H1 (cell line): Measurements from ENCODE around the gene PANX2. TPM values are rescaled to one million over a fixed set of nuclear protein-coding genes. Genes with fewer than 3 reads are reported as not detected.

Source experiments
- CTCF ChIA-PET: fragments of 300-600 bp; sonication (Branson Sonifier 250); formaldehyde crosslinking; loops from one replicate; lab custom pipeline; 2021; ENCODE audit not compliant: partially characterized antibody; lab: Charles Lee
- POLR2A ChIA-PET: fragments of 300-600 bp; sonication (Branson Sonifier 250); formaldehyde crosslinking; loops from one replicate; lab custom pipeline; 2021; ENCODE audit warnings: inconsistent platforms; ENCODE audit not compliant: partially characterized antibody; lab: Charles Lee
- DNase-seq, 2 experiments: peaks; one replicate each; pipeline versions ENCODE4 v3.0.0 to v3.0.0-alpha.2; 2010 to 2022; ENCODE audit warnings: low spot score in 2 of 2, low read depth in 1 of 2, mixed read lengths in 1 of 2
- FAIRE-seq: peaks from 2 replicates; lab custom pipeline; 2011; peaks lifted over from hg19 to GRCh38; lab: Jason Lieb, UNC
- H2AFZ ChIP-seq: 2 replicates; pipeline ENCODE4 v1.8.1; 2012; ENCODE audit warnings: low read length, inconsistent platforms
- H2AK5ac ChIP-seq: 2 replicates; pipeline ENCODE4 v1.6.1; 2013; ENCODE audit warnings: low read depth, low read length
- H2BK120ac ChIP-seq: replicated peaks from 2 replicates; pipeline ENCODE3; 2013; ENCODE audit warnings: low read depth, low read length, inconsistent platforms
- H2BK12ac ChIP-seq: 2 replicates; pipeline ENCODE4 v1.6.1; 2013; ENCODE audit warnings: low read depth, low read length
- H2BK15ac ChIP-seq: 2 replicates; pipeline ENCODE4 v1.6.1; 2013; ENCODE audit warnings: low read length
- H2BK20ac ChIP-seq: 2 replicates; pipeline ENCODE4 v1.6.1; 2013; ENCODE audit warnings: low read length
- H2BK5ac ChIP-seq: 2 replicates; pipeline ENCODE4 v1.6.1; 2013; ENCODE audit warnings: low read depth, low read length
- H3K14ac ChIP-seq: 2 replicates; pipeline ENCODE4 v1.6.1; 2013; ENCODE audit warnings: inconsistent platforms; ENCODE audit not compliant: insufficient read length
- H3K18ac ChIP-seq: 2 replicates; pipeline ENCODE4 v1.6.1; 2013; ENCODE audit warnings: low read length; ENCODE audit errors: extremely low read depth
- H3K23ac ChIP-seq: 2 replicates; pipeline ENCODE4 v1.6.1; 2013; ENCODE audit warnings: inconsistent platforms; ENCODE audit not compliant: insufficient read length
- H3K23me2 ChIP-seq: 2 replicates; pipeline ENCODE4 v1.6.1; 2013; ENCODE audit warnings: low read depth, low read length
- H3K27ac ChIP-seq: 2 replicates; pipeline ENCODE4 v1.6.1; 2011; ENCODE audit warnings: low read depth, low read length, inconsistent platforms
- H3K27me3 ChIP-seq, 4 experiments: replicated peaks in 1 of 4; 1 replicate in 1 of 4; 2 replicates in 3 of 4; pipeline versions ENCODE4 v1.6.1 to v1.8.1; 2011 to 2013; ENCODE audit warnings: low read length in 3 of 4, mild to moderate bottlenecking in 3 of 4, inconsistent platforms in 2 of 4, mixed read lengths in 2 of 4, moderate library complexity in 1 of 4; ENCODE audit not compliant: control insufficient read depth in 3 of 4, insufficient read depth in 3 of 4; ENCODE audit errors: extremely low read depth in 1 of 4
- H3K36me3 ChIP-seq, 4 experiments: 2 replicates each; pipeline versions ENCODE4 v1.6.1 to v1.8.1; 2011 to 2013; ENCODE audit warnings: mild to moderate bottlenecking in 4 of 4, low read length in 3 of 4, moderate library complexity in 2 of 4, control low read depth in 1 of 4, inconsistent platforms in 1 of 4; ENCODE audit not compliant: insufficient read depth in 4 of 4, control insufficient read depth in 2 of 4
- H3K4ac ChIP-seq: replicated peaks from 2 replicates; pipeline ENCODE3; 2013; ENCODE audit warnings: low read length, low read depth, mixed read lengths, inconsistent platforms; ENCODE audit not compliant: insufficient read length
- H3K4me1 ChIP-seq, 4 experiments: replicated peaks in 1 of 4; 1 replicate in 1 of 4; 2 replicates in 3 of 4; pipeline versions ENCODE4 v1.6.1 to v1.8.1; 2011 to 2013; ENCODE audit warnings: low read length in 3 of 4, inconsistent platforms in 2 of 4, mixed read lengths in 1 of 4; ENCODE audit not compliant: insufficient read depth in 4 of 4, control insufficient read depth in 3 of 4
- H3K4me2 ChIP-seq, 2 experiments: 2 replicates each; pipeline versions ENCODE4 v1.6.1 to v1.8.1; 2011 to 2013; ENCODE audit warnings: low read depth in 2 of 2, low read length in 2 of 2, control low read depth in 1 of 2, inconsistent platforms in 1 of 2, mild to moderate bottlenecking in 1 of 2; ENCODE audit not compliant: insufficient read depth in 1 of 2
- H3K4me3 ChIP-seq, 4 experiments: fragments of 200-600, 300-600 bp in 1 of 4; sonication (generic), shearing (Covaris generic), sonication (Bioruptor Twin) in 1 of 4; 2 replicates each; pipeline versions ENCODE4 v1.5.1 to v1.8.1; 2011 to 2016; ENCODE audit warnings: low read length in 4 of 4, low read depth in 3 of 4, control low read depth in 2 of 4, inconsistent platforms in 2 of 4, mild to moderate bottlenecking in 2 of 4, mixed read lengths in 1 of 4, moderate library complexity in 1 of 4; ENCODE audit not compliant: insufficient read depth in 2 of 4; ENCODE audit errors: extremely low read depth in 1 of 4
- H3K56ac ChIP-seq: replicated peaks from 2 replicates; pipeline ENCODE3; 2013; ENCODE audit warnings: low read depth, mild to moderate bottlenecking, mixed read lengths, low read length, inconsistent platforms; ENCODE audit not compliant: insufficient read length
- H3K79me1 ChIP-seq: 2 replicates; pipeline ENCODE4 v1.6.1; 2013; ENCODE audit warnings: low read depth, low read length, control low read depth
- H3K79me2 ChIP-seq, 2 experiments: 2 replicates each; pipeline versions ENCODE4 v1.6.1 to v1.8.1; 2012 to 2013; ENCODE audit warnings: low read length in 2 of 2, mild to moderate bottlenecking in 2 of 2, inconsistent platforms in 1 of 2; ENCODE audit not compliant: insufficient read depth in 2 of 2, control insufficient read depth in 1 of 2
- H3K9ac ChIP-seq, 4 experiments: replicated peaks in 1 of 4; 1 replicate in 1 of 4; 2 replicates in 3 of 4; pipeline versions ENCODE4 v1.6.1 to v1.8.1; 2011 to 2013; ENCODE audit warnings: low read depth in 3 of 4, low read length in 3 of 4, control low read depth in 2 of 4, mild to moderate bottlenecking in 2 of 4, moderate library complexity in 2 of 4, inconsistent platforms in 1 of 4; ENCODE audit errors: extremely low read depth in 1 of 4
- H3K9me3 ChIP-seq, 2 experiments: 2 replicates each; pipeline versions ENCODE4 v1.6.1 to v1.8.1; 2012 to 2013; ENCODE audit warnings: mild to moderate bottlenecking in 2 of 2, moderate library complexity in 2 of 2, control low read depth in 1 of 2, inconsistent platforms in 1 of 2, low read depth in 1 of 2, low read length in 1 of 2, mixed read lengths in 1 of 2; ENCODE audit not compliant: insufficient read depth in 2 of 2
- H4K20me1 ChIP-seq, 2 experiments: replicated peaks in 1 of 2; 2 replicates each; pipeline versions ENCODE3 to v1.8.1; 2011 to 2013; ENCODE audit warnings: inconsistent platforms in 2 of 2, low read length in 2 of 2, mild to moderate bottlenecking in 1 of 2; ENCODE audit not compliant: insufficient read depth in 2 of 2, control insufficient read depth in 1 of 2
- H4K5ac ChIP-seq: 2 replicates; pipeline ENCODE4 v1.6.1; 2013; ENCODE audit warnings: low read length, low read depth, mixed read lengths, inconsistent platforms; ENCODE audit not compliant: insufficient read length
- H4K8ac ChIP-seq: 2 replicates; pipeline ENCODE4 v1.8.0; 2013; ENCODE audit warnings: mild to moderate bottlenecking, moderate library complexity, low read length, inconsistent platforms; ENCODE audit not compliant: insufficient read depth; ENCODE audit errors: extremely low read depth
- H4K91ac ChIP-seq: replicated peaks from 2 replicates; pipeline ENCODE3; 2013; ENCODE audit warnings: low read length, mixed read lengths, inconsistent platforms; ENCODE audit not compliant: insufficient read length
- BCL11A ChIP-seq, 2 experiments: IDR thresholded peaks; one replicate each; pipeline ENCODE4 v1.6.1; 2011; ENCODE audit warnings: low read depth in 2 of 2, low read length in 2 of 2, mild to moderate bottlenecking in 2 of 2
- EGR1 ChIP-seq: IDR thresholded peaks from 2 replicates; pipeline ENCODE4 v1.6.1; 2011; ENCODE audit warnings: low read depth, low read length, borderline replicate concordance
- EZH2 ChIP-seq: fragments of 200-600 bp; sonication (generic); IDR thresholded peaks from 2 replicates; pipeline ENCODE4 v1.7.1; 2012; ENCODE audit warnings: low read depth, mild to moderate bottlenecking, moderate library complexity, low read length, inconsistent platforms; ENCODE audit not compliant: severe bottlenecking
- GTF2F1 ChIP-seq: IDR thresholded peaks from 2 replicates; pipeline ENCODE4 v1.6.1; 2012; ENCODE audit warnings: low read depth, low read length, improper control_type of control experiment, borderline replicate concordance
- KDM4A ChIP-seq: IDR thresholded peaks from one replicate; pipeline ENCODE4 v1.7.1; 2012; ENCODE audit warnings: low read depth, mild to moderate bottlenecking, moderate library complexity, low read length, inconsistent platforms; ENCODE audit not compliant: severe bottlenecking
- PHF8 ChIP-seq: fragments of 200-600 bp; sonication (generic); conservative IDR thresholded peaks from 2 replicates; pipeline ENCODE4 v1.7.1; 2012; ENCODE audit warnings: low read depth, mild to moderate bottlenecking, inconsistent platforms, low read length, moderate library complexity
- SAP30 ChIP-seq: fragments of 300-600 bp; sonication (generic); IDR thresholded peaks from 2 replicates; pipeline ENCODE4 v1.7.1; 2012; ENCODE audit warnings: low read length, moderate library complexity, mild to moderate bottlenecking, inconsistent platforms; ENCODE audit not compliant: insufficient read depth, insufficient replicate concordance
- WGBS, 2 experiments: shearing (Covaris generic) in 1 of 2; methylation state at CpG; one replicate each; pipeline versions ENCODE4 v1.1.6 to v1.1.7; 2013 to 2015; ENCODE audit warnings: low lambda C conversion rate in 2 of 2, mixed read lengths in 2 of 2, inconsistent platforms in 1 of 2, low coverage in 1 of 2, missing lambda C conversion rate in 1 of 2; ENCODE audit not compliant: insufficient replicate concordance in 2 of 2, insufficient coverage in 1 of 2, insufficient read length in 1 of 2; ENCODE audit errors: extremely low coverage in 1 of 2, missing lambda C conversion rate in 1 of 2; 5-methylcytosine and 5-hydroxymethylcytosine counted together
- polyA plus RNA-seq, 7 experiments: library from polyadenylated mRNA; depleted of rRNA in 3 of 7; stranded (reverse) in 5 of 7; unstranded in 2 of 7; fragments of >200 nt in 5 of 7; fragments of 200-250 nt in 2 of 7; gene quantifications; 1 replicate in 5 of 7; 2 replicates in 1 of 7; 4 replicates in 1 of 7; pipeline versions ENCODE4 v1.2.1 to v1.2.3, GENCODE V29; 2011 to 2013; ENCODE audit warnings: missing spikeins in 2 of 7, mixed read lengths in 2 of 7
- total RNA-seq: library from RNA; stranded (reverse); fragmentation: NEBNext Ultra II Directional; extraction: Animal tissue kit (Norgen Biotek cat#: 25700); gene quantifications from 2 replicates; pipeline ENCODE4 v1.2.1, GENCODE V29; 2021
- TF ChIP-seq, protein P1 (sequence below): IDR thresholded peaks from 2 replicates; pipeline ENCODE4 v1.6.1; 2011; ENCODE audit warnings: low read depth, mild to moderate bottlenecking, low read length; ENCODE audit not compliant: insufficient read depth
- TF ChIP-seq, protein P2 (sequence below): IDR thresholded peaks from 2 replicates; pipeline ENCODE4 v1.6.1; 2012; ENCODE audit warnings: inconsistent platforms

PANX2 gene
- total and polyA plus RNA-seq, 2 of the 8 experiments (the other 6 are each of a cell fraction or from before 2014, with no cell fraction given), result 3.5 to 5.0 TPM

DNA sequence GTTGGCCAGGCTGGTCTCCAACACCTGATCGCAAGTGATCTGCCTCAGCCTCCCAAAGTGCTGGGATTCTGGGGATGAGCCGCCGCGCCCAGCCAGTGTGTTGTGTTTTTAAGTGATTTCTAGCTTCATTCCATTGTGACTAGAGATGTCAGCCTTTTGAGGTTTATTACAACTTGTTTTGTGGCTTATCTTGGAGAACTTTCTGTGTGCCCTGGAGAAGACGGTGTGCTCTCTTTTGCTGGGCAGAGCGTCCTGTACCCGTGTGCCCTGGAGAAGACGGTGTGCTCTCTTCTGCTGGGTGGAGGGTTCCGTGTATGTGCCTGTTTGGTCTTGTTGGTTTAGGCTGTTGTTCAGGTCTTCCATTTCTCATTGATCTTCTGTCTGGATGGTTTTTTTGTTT, 42.7 kb downstream of the PANX2 start:
- H2BK20ac ChIP-seq, result no peak overlapping the region
- FAIRE-seq (no peak), DNase-seq (no peak)
- H3K9me3 ChIP-seq, result no peaks in the 10 kb centered on the region
- no peak overlapping the region for H3K4me2 ChIP-seq
- no peak overlapping the region for H2BK120ac ChIP-seq
- H3K36me3 ChIP-seq, result peaks cover 8 to 45% (median 35%) of the 10 kb centered on the region in 4 experiments
- no peak overlapping the region for H3K27ac ChIP-seq
- no peak overlapping the region for H3K56ac ChIP-seq
- peaks cover 6 to 24% of the 10 kb centered on the region in 2 experiments for H4K20me1 ChIP-seq
- TF ChIP-seq, protein P1, sequence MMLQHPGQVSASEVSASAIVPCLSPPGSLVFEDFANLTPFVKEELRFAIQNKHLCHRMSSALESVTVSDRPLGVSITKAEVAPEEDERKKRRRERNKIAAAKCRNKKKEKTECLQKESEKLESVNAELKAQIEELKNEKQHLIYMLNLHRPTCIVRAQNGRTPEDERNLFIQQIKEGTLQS, result no peak
- TF ChIP-seq EZH2 (no peak), SAP30 (no peak), GTF2F1 (no peak), BCL11A (IDR thresholded peaks at IDR 0.05; ENCODE audit: low read depth in 2 of 2, low read length in 2 of 2) (no peak), PHF8 (no peak), EGR1 (no peak), KDM4A (no peak)
- TF ChIP-seq, protein P2, sequence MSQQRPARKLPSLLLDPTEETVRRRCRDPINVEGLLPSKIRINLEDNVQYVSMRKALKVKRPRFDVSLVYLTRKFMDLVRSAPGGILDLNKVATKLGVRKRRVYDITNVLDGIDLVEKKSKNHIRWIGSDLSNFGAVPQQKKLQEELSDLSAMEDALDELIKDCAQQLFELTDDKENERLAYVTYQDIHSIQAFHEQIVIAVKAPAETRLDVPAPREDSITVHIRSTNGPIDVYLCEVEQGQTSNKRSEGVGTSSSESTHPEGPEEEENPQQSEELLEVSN, result no peak
- H3K4me1 ChIP-seq, result peaks cover 0 to 3% (median 0%) of the 10 kb centered on the region in 4 experiments; a peak in 2 of 7 replicates
- peaks cover 0 to 11% of the 10 kb centered on the region in 2 experiments; a peak in 1 of 4 replicates for H3K79me2 ChIP-seq
- no peak overlapping the region for H4K8ac ChIP-seq
- POLR2A ChIA-PET, result no interaction called here
- no peak overlapping the region for H4K91ac ChIP-seq
- H2BK5ac ChIP-seq, result no peak overlapping the region
- no peak overlapping the region for H2BK12ac ChIP-seq
- no peak overlapping the region for H3K4me3 ChIP-seq
- H2AK5ac ChIP-seq, result no peak overlapping the region
- H2BK15ac ChIP-seq, result no peak overlapping the region
- no peaks in the 10 kb centered on the region for H3K23me2 ChIP-seq
- no peak overlapping the region for H3K4ac ChIP-seq
- H3K18ac ChIP-seq, result no peak overlapping the region
- CTCF ChIA-PET, result interaction anchor here (3.4 kb wide), 1 partner anchor 64 kb away, joined by 20 read pairs; no protein-coding TSS in a partner anchor
- H3K27me3 ChIP-seq, result no peaks in the 10 kb centered on the region
- no peak overlapping the region for H2AFZ ChIP-seq
- no peak overlapping the region for H3K23ac ChIP-seq
- H3K14ac ChIP-seq, result no peak overlapping the region
- H4K5ac ChIP-seq, result no peak overlapping the region
- no peak overlapping the region for H3K9ac ChIP-seq
- WGBS, 2 experiments, result 95% methylated on average over 9 of the region's 9 CpGs; no CpG with 5 or more reads in 1 of the 2 experiments
- H3K79me1 ChIP-seq, result peaks cover 3% of the 10 kb centered on the region; the same call in 1 of the 2 replicates
